PC-3 (cell line): ENCODE results near the gene TMEM161A. TPM values are rescaled to one million over a fixed set of nuclear protein-coding genes. Genes with fewer than 3 reads are reported as not detected.

Experiments used
- ATAC-seq: fragments of 200-7000 bp; cut with Tn5 transposase; 2 replicates; pipeline ENCODE4 v1.9.1; 2020; ENCODE audit warnings: mild to moderate bottlenecking, moderate library complexity
- BruUV-seq: library from RNA; stranded (reverse); fragments of 400-500 nt; replicated peaks from 2 replicates; lab custom pipeline; 2021; lab: Mats Ljungman, UMichigan
- CTCF ChIA-PET: fragments of 300-600 bp; sonication (Branson Sonifier 250); formaldehyde crosslinking; loops from one replicate; lab custom pipeline; 2022; ENCODE audit warnings: antibody characterized with exemption; lab: Charles Lee
- POLR2A ChIA-PET: fragments of 300-600 bp; sonication (Branson Sonifier 250); formaldehyde crosslinking; loops from one replicate; lab custom pipeline; 2022; ENCODE audit warnings: antibody characterized with exemption; ENCODE audit not compliant: unreplicated experiment; lab: Charles Lee
- DNase-seq: peaks from one replicate; pipeline ENCODE4 v3.0.0-alpha.2; 2015
- H2AFZ ChIP-seq: fragments of 300-600 bp; sonication (generic); 2 replicates; pipeline ENCODE4 v1.6.0; 2016; ENCODE audit warnings: antibody characterized with exemption, low read length
- H3F3A ChIP-seq: fragments of 300-600 bp; sonication (generic); one replicate; pipeline ENCODE4 v1.6.0; 2017; ENCODE audit warnings: antibody characterized with exemption, low read length, control low read depth, mild to moderate bottlenecking; ENCODE audit not compliant: unreplicated experiment
- H3K27ac ChIP-seq: fragments of 300-600 bp; sonication (generic); 2 replicates; pipeline ENCODE4 v1.5.1; 2016; ENCODE audit warnings: mild to moderate bottlenecking, low read length
- H3K27me3 ChIP-seq: fragments of 300-600 bp; sonication (generic); 2 replicates; pipeline ENCODE4 v1.6.1; 2016; ENCODE audit warnings: low read length, mixed read lengths
- H3K36me3 ChIP-seq: fragments of 300-600 bp; sonication (generic); 2 replicates; pipeline ENCODE4 v1.6.1; 2016; ENCODE audit warnings: low read depth, mixed run types, low read length, mixed read lengths
- H3K4me1 ChIP-seq: fragments of 300-600 bp; sonication (generic); 2 replicates; pipeline ENCODE4 v1.5.1; 2016; ENCODE audit warnings: low read length; ENCODE audit not compliant: insufficient read depth
- H3K4me2 ChIP-seq: fragments of 300-600 bp; sonication (generic); 2 replicates; pipeline ENCODE4 v1.6.0; 2016; ENCODE audit warnings: low read length
- H3K4me3 ChIP-seq: fragments of 300-600 bp; sonication (generic); 2 replicates; pipeline ENCODE4 v1.5.1; 2016; ENCODE audit warnings: mild to moderate bottlenecking, low read length, mixed read lengths
- H3K79me2 ChIP-seq: fragments of 300-600 bp; sonication (generic); 2 replicates; pipeline ENCODE4 v1.6.1; 2017; ENCODE audit warnings: low read length, mixed read lengths
- H3K9ac ChIP-seq: fragments of 300-600 bp; sonication (generic); 2 replicates; pipeline ENCODE4 v1.6.0; 2016; ENCODE audit warnings: mild to moderate bottlenecking, low read length
- H3K9me2 ChIP-seq: fragments of 300-600 bp; sonication (generic); replicated peaks from 2 replicates; pipeline ENCODE4 v1.6.1; 2016; ENCODE audit warnings: mixed run types, low read length, mixed read lengths
- H3K9me3 ChIP-seq: fragments of 300-600 bp; sonication (generic); 2 replicates; pipeline ENCODE4 v1.6.1; 2016; ENCODE audit warnings: low read length, mixed read lengths
- H4K20me1 ChIP-seq: fragments of 300-600 bp; sonication (generic); 2 replicates; pipeline ENCODE4 v1.6.1; 2016; ENCODE audit warnings: low read length, mixed read lengths
- EZH2 ChIP-seq: fragments of 300-600 bp; sonication (generic); IDR thresholded peaks from one replicate; pipeline ENCODE4 v1.6.1; 2017; ENCODE audit warnings: antibody characterized with exemption, mild to moderate bottlenecking, low read length; ENCODE audit not compliant: unreplicated experiment
- EZH2phosphoT487 ChIP-seq: fragments of 300-600 bp; sonication (generic); IDR thresholded peaks from 2 replicates; pipeline ENCODE4 v1.6.1; 2018; ENCODE audit warnings: mild to moderate bottlenecking, antibody characterized with exemption, low read length, borderline replicate concordance
- intact Hi-C: fragments of 100-400 bp; cut with micrococcal nuclease; formaldehyde crosslinking; loops from 2 replicates; pipeline ENCODE4 v1.9.0; 2023
- total RNA-seq: library from RNA; depleted of rRNA; stranded (reverse); fragments of >200 nt; gene quantifications from 2 replicates; pipeline ENCODE4 v1.2.3, GENCODE V29; 2014
- TF ChIP-seq, protein P1 (sequence below): fragments of 300-600 bp; sonication (generic); conservative IDR thresholded peaks from 2 replicates; pipeline ENCODE4 v1.5.1; 2017; ENCODE audit warnings: antibody characterized with exemption, low read depth, mild to moderate bottlenecking, low read length

The TMEM161A gene
- total RNA-seq, 1 experiment from 2014 or later = 49.9 TPM

DNA sequence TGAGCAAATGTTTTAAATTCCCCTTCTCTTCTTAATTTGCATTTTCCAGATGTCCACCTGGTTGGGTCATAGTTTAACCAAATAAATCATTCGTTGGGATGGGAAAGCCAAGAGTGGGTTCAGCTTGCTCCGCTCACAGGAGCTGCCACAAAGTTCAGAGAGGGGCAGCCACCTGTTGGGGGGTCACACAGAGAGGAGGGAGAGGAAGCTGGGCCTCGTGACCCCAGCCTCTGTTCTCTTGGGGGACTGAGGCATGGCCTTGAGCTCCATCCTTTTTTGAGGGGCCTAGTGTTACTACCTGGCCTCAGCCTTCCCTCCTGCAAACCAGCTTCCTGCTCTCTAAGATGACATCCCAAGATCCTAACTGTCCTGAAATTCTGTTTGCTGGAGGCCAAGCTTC is 29.3 kb upstream of the TMEM161A start:
- ATAC-seq (no peak), DNase-seq (no peak)
- Histone ChIP-seq H3K4me3 (no peak overlapping the region), H4K20me1 (no peaks in the 10 kb centered on the region), H3K36me3 (no peaks in the 10 kb centered on the region), H3K9ac (no peak overlapping the region), H3K79me2 (no peaks in the 10 kb centered on the region), H3K4me1 (no peaks in the 10 kb centered on the region), H3K27ac (no peak overlapping the region), H3F3A (no peaks in the 10 kb centered on the region), H3K4me2 (no peak overlapping the region), H3K9me3 (no peaks in the 10 kb centered on the region), H2AFZ (no peak overlapping the region), H3K9me2 (no peaks in the 10 kb centered on the region), H3K27me3 (no peaks in the 10 kb centered on the region)
- no TSS peak for BruUV-seq
- CTCF ChIA-PET = interaction anchor here (0.6 kb wide), 1 partner anchor 104 kb away, joined by 3 read pairs; the partner anchor contains the start of gene SLC25A42
- POLR2A ChIA-PET = no interaction called here
- TF ChIP-seq, protein P1, sequence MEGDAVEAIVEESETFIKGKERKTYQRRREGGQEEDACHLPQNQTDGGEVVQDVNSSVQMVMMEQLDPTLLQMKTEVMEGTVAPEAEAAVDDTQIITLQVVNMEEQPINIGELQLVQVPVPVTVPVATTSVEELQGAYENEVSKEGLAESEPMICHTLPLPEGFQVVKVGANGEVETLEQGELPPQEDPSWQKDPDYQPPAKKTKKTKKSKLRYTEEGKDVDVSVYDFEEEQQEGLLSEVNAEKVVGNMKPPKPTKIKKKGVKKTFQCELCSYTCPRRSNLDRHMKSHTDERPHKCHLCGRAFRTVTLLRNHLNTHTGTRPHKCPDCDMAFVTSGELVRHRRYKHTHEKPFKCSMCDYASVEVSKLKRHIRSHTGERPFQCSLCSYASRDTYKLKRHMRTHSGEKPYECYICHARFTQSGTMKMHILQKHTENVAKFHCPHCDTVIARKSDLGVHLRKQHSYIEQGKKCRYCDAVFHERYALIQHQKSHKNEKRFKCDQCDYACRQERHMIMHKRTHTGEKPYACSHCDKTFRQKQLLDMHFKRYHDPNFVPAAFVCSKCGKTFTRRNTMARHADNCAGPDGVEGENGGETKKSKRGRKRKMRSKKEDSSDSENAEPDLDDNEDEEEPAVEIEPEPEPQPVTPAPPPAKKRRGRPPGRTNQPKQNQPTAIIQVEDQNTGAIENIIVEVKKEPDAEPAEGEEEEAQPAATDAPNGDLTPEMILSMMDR = no peak
- TF ChIP-seq EZH2phosphoT487 = no peak
- no peak for TF ChIP-seq EZH2
- intact Hi-C loops = no loop called here

DNA sequence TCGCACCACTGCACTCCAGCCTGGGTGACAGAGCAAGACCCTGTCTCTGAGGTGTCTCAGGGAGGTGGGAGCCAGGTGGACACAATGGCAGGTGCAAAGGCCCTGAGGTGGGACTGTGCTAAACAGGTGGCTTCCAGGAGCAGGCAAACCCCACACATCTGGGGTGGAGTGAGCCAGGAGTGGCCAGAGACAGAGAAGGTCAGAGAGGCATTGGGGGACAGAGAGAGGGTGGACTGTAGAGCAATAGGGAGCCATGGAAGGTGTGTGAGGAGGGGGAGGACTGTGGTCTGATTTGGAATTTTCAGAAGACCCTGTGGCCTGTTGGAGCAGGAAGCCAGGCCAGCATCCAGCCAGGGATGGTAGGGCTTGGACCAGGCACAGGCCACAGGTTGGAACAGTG is 27.1 kb upstream of the TMEM161A start:
- H3K4me3 ChIP-seq = no peak overlapping the region
- CTCF ChIA-PET = no interaction called here
- BruUV-seq = no TSS peak
- H3K27ac ChIP-seq = no peak overlapping the region
- TF ChIP-seq EZH2phosphoT487 = no peak
- TF ChIP-seq EZH2 = no peak
- TF ChIP-seq, protein P1 = no peak
- no peaks in the 10 kb centered on the region for H3K27me3 ChIP-seq
- POLR2A ChIA-PET = no interaction called here
- H2AFZ ChIP-seq = no peak overlapping the region
- DNase-seq (no peak), ATAC-seq (no peak)
- H3K9me2 ChIP-seq = no peaks in the 10 kb centered on the region
- no peaks in the 10 kb centered on the region for H3F3A ChIP-seq
- H3K9me3 ChIP-seq = no peaks in the 10 kb centered on the region
- H3K36me3 ChIP-seq = no peaks in the 10 kb centered on the region
- H3K4me2 ChIP-seq = no peak overlapping the region
- H3K79me2 ChIP-seq = no peaks in the 10 kb centered on the region
- H3K9ac ChIP-seq = no peak overlapping the region
- no peaks in the 10 kb centered on the region for H4K20me1 ChIP-seq
- intact Hi-C loops = no loop called here
- no peaks in the 10 kb centered on the region for H3K4me1 ChIP-seq

DNA sequence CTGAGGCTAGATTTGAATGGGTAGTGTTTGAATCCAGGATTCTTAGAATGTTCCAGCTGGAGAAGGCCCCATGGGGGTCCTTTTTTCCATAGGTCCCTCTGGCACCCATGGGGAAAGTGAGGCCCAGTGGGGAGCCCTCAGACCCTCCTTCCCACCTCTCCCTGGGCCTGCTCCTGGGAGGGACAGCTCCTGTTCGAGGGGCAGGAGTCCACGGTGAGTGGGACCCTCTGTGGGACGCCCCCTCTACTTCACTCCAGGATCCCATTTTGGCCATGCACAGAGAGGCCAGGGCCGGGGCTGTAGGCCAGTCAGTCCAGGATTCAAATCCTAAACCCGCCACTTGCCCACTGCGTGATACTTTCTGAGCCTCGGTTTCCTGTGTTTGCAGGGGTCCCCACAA is 24.2 kb upstream of the TMEM161A start:
- Histone ChIP-seq H3K9me2 (no peaks in the 10 kb centered on the region), H3K9ac (no peak overlapping the region), H3F3A (no peaks in the 10 kb centered on the region), H3K27ac (no peak overlapping the region), H3K4me2 (no peak overlapping the region), H3K79me2 (no peaks in the 10 kb centered on the region), H3K36me3 (no peaks in the 10 kb centered on the region), H3K4me1 (no peaks in the 10 kb centered on the region), H2AFZ (no peak overlapping the region), H4K20me1 (no peaks in the 10 kb centered on the region), H3K27me3 (no peaks in the 10 kb centered on the region), H3K4me3 (no peak overlapping the region), H3K9me3 (no peaks in the 10 kb centered on the region)
- intact Hi-C loops = no loop called here
- no peak for TF ChIP-seq EZH2
- TF ChIP-seq, protein P1 = no peak
- TF ChIP-seq EZH2phosphoT487 = no peak
- ChIA-PET POLR2A (no interaction called here), CTCF (no interaction called here)
- no peak for ATAC-seq
- no TSS peak for BruUV-seq
- DNase-seq = no peak
